ENCODE data around the gene MYH11.
"Not testable (repeated sequence)": the region's sequence is repeated elsewhere in the genome, so short reads cannot be mapped to it uniquely, and the experiment has no call there.

Gene MYH11

GRCh38 chr16:15803618-15804017, 53.2 kb downstream of the MYH11 start:
- DNase-seq, result no peak

GRCh38 chr16:15799851-15800495, 56.9 kb downstream of the MYH11 start:
- DNase-seq, result no peak

- no peak for DNase-seq
Observed at GRCh38 chr16:15798671-15799070, 58.2 kb downstream of the MYH11 start.

- DNase-seq, result no peak
Observed at GRCh38 chr16:15796885-15797284, 59.9 kb downstream of the MYH11 start.

- DNase-seq, result no peak
Observed at GRCh38 chr16:15795615-15796014, 61.2 kb downstream of the MYH11 start.

GRCh38 chr16:15792563-15792971, 64.3 kb downstream of the MYH11 start:
- DNase-seq, result no peak

GRCh38 chr16:15790458-15790857, 66.4 kb downstream of the MYH11 start:
- no peak for DNase-seq

GRCh38 chr16:15789816-15790215, 67.0 kb downstream of the MYH11 start:
- DNase-seq, result not testable (repeated sequence)

GRCh38 chr16:15788846-15789239, 68.0 kb downstream of the MYH11 start:
- no peak for DNase-seq

- no peak for DNase-seq
Observed at GRCh38 chr16:15786501-15786900, 70.3 kb downstream of the MYH11 start.

GRCh38 chr16:15785386-15786059, 71.3 kb downstream of the MYH11 start:
- DNase-seq, result no peak

GRCh38 chr16:15783985-15784384, 72.8 kb downstream of the MYH11 start:
- DNase-seq, result no peak

GRCh38 chr16:15782573-15783365, 74.1 kb downstream of the MYH11 start:
- no peak for DNase-seq

- DNase-seq, result no peak
Observed at GRCh38 chr16:15781650-15782049, 75.2 kb downstream of the MYH11 start.

- DNase-seq, result no peak
Observed at GRCh38 chr16:15780805-15781204, 76.0 kb downstream of the MYH11 start.

- DNase-seq, result no peak
Observed at GRCh38 chr16:15779664-15780351, 77.0 kb downstream of the MYH11 start.

GRCh38 chr16:15778999-15779614, 77.7 kb downstream of the MYH11 start:
- no peak for DNase-seq

- no peak for DNase-seq
Observed at GRCh38 chr16:15778204-15778743, 78.6 kb downstream of the MYH11 start.

GRCh38 chr16:15777533-15778203, 79.2 kb downstream of the MYH11 start:
- DNase-seq, result peak; percentile 28 to 58

- DNase-seq, result no peak
Observed at GRCh38 chr16:15776572-15776971, 80.3 kb downstream of the MYH11 start.

- no peak for DNase-seq
Observed at GRCh38 chr16:15775663-15776304, 81.0 kb downstream of the MYH11 start.

Data from SHP77 (cell line).